HCT116 (cell line): ENCODE measurements around the gene TMEM179. TPM values are rescaled to one million over a fixed set of nuclear protein-coding genes. Genes with fewer than 3 reads are reported as not detected.

Experiments
- ATAC-seq: fragments of 200-7000 bp; cut with Tn5 transposase; 2 replicates; pipeline ENCODE4 v1.9.1; 2020; ENCODE audit warnings: mild to moderate bottlenecking, moderate library complexity
- BruUV-seq: library from RNA; stranded (reverse); fragments of 400-500 nt; replicated peaks from 2 replicates; lab custom pipeline; 2021; lab: Mats Ljungman, UMichigan
- CTCF ChIA-PET: fragments of 300-600 bp; sonication (Branson Sonifier 250); formaldehyde crosslinking; loops from one replicate; lab custom pipeline; 2021; ENCODE audit warnings: antibody characterized with exemption; lab: Charles Lee
- POLR2A ChIA-PET: fragments of 300-600, 350-600 bp; sonication (Branson Sonifier 250); formaldehyde crosslinking; loops from one replicate; lab custom pipeline; 2021; ENCODE audit warnings: antibody characterized with exemption; lab: Charles Lee
- RAD21 ChIA-PET, 2 experiments: fragments of 300-600 bp; sonication (Branson Sonifier 250); formaldehyde crosslinking; loops; one replicate each; lab custom pipeline; 2023; ENCODE audit warnings: low total read pairs in 2 of 2; ENCODE audit not compliant: uncharacterized antibody in 2 of 2, unreplicated experiment in 2 of 2, low non-redundant PET in 1 of 2; lab: Charles Lee
- DNase-seq: peaks from one replicate; pipeline ENCODE4 v3.0.0-alpha.2; 2010; ENCODE audit warnings: low read depth, low spot score
- H2AFZ ChIP-seq: fragments of 200-600 bp; shearing (Covaris generic), sonication (generic); 2 replicates; pipeline ENCODE4 v1.6.1; 2017; ENCODE audit warnings: low read depth, mixed run types, mixed read lengths, antibody characterized with exemption, low read length; ENCODE audit not compliant: poor library complexity, severe bottlenecking
- H3K27ac ChIP-seq: 2 replicates; pipeline ENCODE4 v1.5.1; 2012; ENCODE audit warnings: low read depth, low read length
- H3K27me3 ChIP-seq: fragments of 200-600 bp; sonication (generic); 2 replicates; pipeline ENCODE4 v1.6.1; 2016; ENCODE audit warnings: mixed run types, low read length, mixed read lengths; ENCODE audit not compliant: insufficient read depth
- H3K36me3 ChIP-seq, 2 experiments: fragments of 200-500 bp in 1 of 2; fragments of 200-600 bp in 1 of 2; sonication (Bioruptor generic) in 1 of 2; sonication (generic) in 1 of 2; 2 replicates each; pipeline versions ENCODE4 v1.5.1 to v1.6.1; 2014 to 2016; ENCODE audit warnings: low read length in 2 of 2, inconsistent platforms in 1 of 2, mixed read lengths in 1 of 2, mixed run types in 1 of 2; ENCODE audit not compliant: insufficient read depth in 2 of 2, control insufficient read depth in 1 of 2
- H3K4me1 ChIP-seq, 2 experiments: fragments of 200-600 bp in 1 of 2; sonication (generic) in 1 of 2; 2 replicates each; pipeline versions ENCODE4 v1.5.1 to v1.6.1; 2012 to 2017; ENCODE audit warnings: low read length in 2 of 2, inconsistent platforms in 1 of 2, mild to moderate bottlenecking in 1 of 2, mixed read lengths in 1 of 2, mixed run types in 1 of 2, moderate library complexity in 1 of 2; ENCODE audit not compliant: insufficient read depth in 2 of 2, control insufficient read depth in 1 of 2
- H3K4me2 ChIP-seq: fragments of 200-600 bp; sonication (generic); 2 replicates; pipeline ENCODE4 v1.6.1; 2017; ENCODE audit warnings: mixed run types, low read length, mixed read lengths
- H3K4me3 ChIP-seq, 2 experiments: fragments of 200-600 bp in 1 of 2; sonication (generic) in 1 of 2; replicated peaks in 1 of 2; 2 replicates each; pipeline ENCODE4 v1.5.1; 2011 to 2016; ENCODE audit warnings: low read length in 2 of 2, control low read depth in 1 of 2, low read depth in 1 of 2, mild to moderate bottlenecking in 1 of 2, mixed read lengths in 1 of 2, mixed run types in 1 of 2
- H3K79me2 ChIP-seq: fragments of 200-600 bp; sonication (generic); 2 replicates; pipeline ENCODE4 v1.6.1; 2017; ENCODE audit warnings: mild to moderate bottlenecking, mixed run types, low read length, moderate library complexity, mixed read lengths; ENCODE audit not compliant: insufficient read depth
- H3K9ac ChIP-seq: fragments of 200-600 bp; sonication (generic); 2 replicates; pipeline ENCODE4 v1.6.1; 2016; ENCODE audit warnings: low read length, mixed read lengths
- H3K9me2 ChIP-seq: fragments of 200-600 bp; sonication (generic), shearing (Covaris generic); 2 replicates; pipeline ENCODE4 v1.6.1; 2017; ENCODE audit warnings: mixed run types, mild to moderate bottlenecking, moderate library complexity; ENCODE audit not compliant: insufficient read depth
- H3K9me3 ChIP-seq, 2 experiments: fragments of 200-500 bp in 1 of 2; fragments of 200-600 bp in 1 of 2; sonication (Bioruptor generic) in 1 of 2; sonication (generic) in 1 of 2; 2 replicates each; pipeline ENCODE4 v1.6.1; 2014 to 2017; ENCODE audit warnings: low read length in 2 of 2, mixed read lengths in 2 of 2, inconsistent platforms in 1 of 2, low read depth in 1 of 2, mild to moderate bottlenecking in 1 of 2, mixed run types in 1 of 2, moderate library complexity in 1 of 2; ENCODE audit not compliant: control insufficient read depth in 1 of 2, insufficient read depth in 1 of 2
- H4K20me1 ChIP-seq: fragments of 200-600 bp; sonication (generic), shearing (Covaris generic); 2 replicates; pipeline ENCODE4 v1.6.1; 2017; ENCODE audit warnings: mixed run types, mild to moderate bottlenecking, moderate library complexity; ENCODE audit not compliant: insufficient read depth
- CBX3 ChIP-seq: IDR thresholded peaks from 2 replicates; pipeline ENCODE4 v1.6.1; 2012; ENCODE audit warnings: low read depth
- CEBPB ChIP-seq: IDR thresholded peaks from 2 replicates; pipeline ENCODE4 v1.6.1; 2012; ENCODE audit warnings: low read depth
- EGR1 ChIP-seq: IDR thresholded peaks from 2 replicates; pipeline ENCODE4 v1.6.1; 2012; ENCODE audit warnings: low read depth
- ELF1 ChIP-seq: IDR thresholded peaks from 2 replicates; pipeline ENCODE4 v1.6.1; 2012; ENCODE audit warnings: low read depth, borderline replicate concordance
- EZH2 ChIP-seq: fragments of 200-600 bp; sonication (generic); IDR thresholded peaks from 2 replicates; pipeline ENCODE4 v1.6.1; 2017; ENCODE audit warnings: antibody characterized with exemption, mixed run types
- FOSL1 ChIP-seq: IDR thresholded peaks from 2 replicates; pipeline ENCODE4 v1.6.1; 2012; ENCODE audit warnings: low read depth
- JUND ChIP-seq: IDR thresholded peaks from 2 replicates; pipeline ENCODE4 v1.6.1; 2012
- POLR2A ChIP-seq: IDR thresholded peaks from 2 replicates; pipeline ENCODE4 v1.7.0; 2011; ENCODE audit warnings: borderline replicate concordance; ENCODE audit not compliant: insufficient read depth, insufficient read length; ENCODE audit errors: extremely low read depth
- POLR2AphosphoS5 ChIP-seq: IDR thresholded peaks from 2 replicates; pipeline ENCODE4 v1.6.1; 2011; ENCODE audit warnings: mild to moderate bottlenecking, low read depth, low read length, moderate library complexity
- RAD21 ChIP-seq: IDR thresholded peaks from 2 replicates; pipeline ENCODE4 v1.6.1; 2012; ENCODE audit warnings: low read depth, mild to moderate bottlenecking
- SP1 ChIP-seq: IDR thresholded peaks from 2 replicates; pipeline ENCODE4 v1.6.1; 2012; ENCODE audit warnings: low read depth
- SRF ChIP-seq: IDR thresholded peaks from 2 replicates; pipeline ENCODE4 v1.6.1; 2012; ENCODE audit warnings: low read depth
- ZFX ChIP-seq: fragments of 450-650 bp; IDR thresholded peaks from 2 replicates; pipeline ENCODE4 v1.6.1; 2017
- intact Hi-C: fragments of 100-400 bp; cut with micrococcal nuclease; formaldehyde crosslinking; loops from 2 replicates; pipeline ENCODE4 v1.10.0; 2022
- total RNA-seq: library from RNA; stranded (reverse); gene quantifications from one replicate; pipeline ENCODE4 v1.2.1, GENCODE V29; 2021; ENCODE audit not compliant: unreplicated experiment
- TF ChIP-seq, protein P1 (sequence below): IDR thresholded peaks from 2 replicates; pipeline ENCODE4 v1.6.1; 2012
- TF ChIP-seq, protein P2 (sequence below), 3 experiments: fragments of 200-600 bp in 1 of 3; sonication (generic) in 1 of 3; IDR thresholded peaks in 2 of 3; conservative IDR thresholded peaks in 1 of 3; 2 replicates each; pipeline ENCODE4 v1.5.1; 2012 to 2017; ENCODE audit warnings: low read depth in 2 of 3, low read length in 2 of 3, antibody characterized with exemption in 1 of 3, borderline replicate concordance in 1 of 3, control low read depth in 1 of 3, mild to moderate bottlenecking in 1 of 3, mixed read lengths in 1 of 3, mixed run types in 1 of 3, moderate library complexity in 1 of 3; ENCODE audit not compliant: insufficient read depth in 1 of 3
- TF ChIP-seq, protein P3 (sequence below): IDR thresholded peaks from 2 replicates; pipeline ENCODE4 v1.6.1; 2012; ENCODE audit warnings: low read depth

Gene TMEM179
- total RNA-seq, 1 experiment from 2014 or later = not detected

DNA sequence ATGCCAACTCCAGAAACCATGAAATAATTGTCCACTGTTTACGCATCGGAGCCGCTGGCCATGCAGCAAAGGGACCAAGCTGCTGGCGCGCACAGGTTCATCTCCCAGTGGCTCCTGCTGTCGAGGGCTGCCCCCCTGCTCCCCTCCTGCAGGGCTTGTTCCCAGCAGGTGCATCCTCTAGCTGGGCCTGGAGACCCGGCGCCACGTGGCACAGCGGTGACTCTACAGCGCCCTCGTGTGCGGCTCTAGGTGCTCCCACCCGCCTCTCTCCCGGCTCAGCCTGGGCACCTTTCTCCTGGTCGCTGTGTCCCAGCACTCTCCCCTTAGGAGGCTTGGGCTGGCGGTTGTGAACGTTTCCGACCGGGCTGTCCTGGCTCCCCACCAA lies 47.3 kb upstream of the TMEM179 start:
- Histone ChIP-seq H3K9me2 (no peaks in the 10 kb centered on the region), H3K4me2 (no peak overlapping the region), H3K79me2 (no peaks in the 10 kb centered on the region), H3K9ac (no peak overlapping the region), H3K4me3 (no peak overlapping the region), H2AFZ (no peak overlapping the region), H3K4me1 (peaks cover 0 to 10% of the 10 kb centered on the region in 2 experiments; a peak in 1 of 4 replicates), H3K36me3 (no peaks in the 10 kb centered on the region), H3K27me3 (no peaks in the 10 kb centered on the region), H3K27ac (no peak overlapping the region), H3K9me3 (peaks cover 8 to 26% of the 10 kb centered on the region in 2 experiments; a peak in 2 of 4 replicates), H4K20me1 (no peaks in the 10 kb centered on the region)
- TF ChIP-seq ELF1 (no peak), CBX3 (no peak), POLR2AphosphoS5 (no peak), CEBPB (no peak), EGR1 (no peak), SP1 (no peak), EZH2 (no peak), JUND (no peak), ZFX (no peak), SRF (no peak), POLR2A (no peak), RAD21 (no peak), FOSL1 (no peak)
- TF ChIP-seq, protein P1, sequence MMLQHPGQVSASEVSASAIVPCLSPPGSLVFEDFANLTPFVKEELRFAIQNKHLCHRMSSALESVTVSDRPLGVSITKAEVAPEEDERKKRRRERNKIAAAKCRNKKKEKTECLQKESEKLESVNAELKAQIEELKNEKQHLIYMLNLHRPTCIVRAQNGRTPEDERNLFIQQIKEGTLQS = no peak
- TF ChIP-seq, protein P2, sequence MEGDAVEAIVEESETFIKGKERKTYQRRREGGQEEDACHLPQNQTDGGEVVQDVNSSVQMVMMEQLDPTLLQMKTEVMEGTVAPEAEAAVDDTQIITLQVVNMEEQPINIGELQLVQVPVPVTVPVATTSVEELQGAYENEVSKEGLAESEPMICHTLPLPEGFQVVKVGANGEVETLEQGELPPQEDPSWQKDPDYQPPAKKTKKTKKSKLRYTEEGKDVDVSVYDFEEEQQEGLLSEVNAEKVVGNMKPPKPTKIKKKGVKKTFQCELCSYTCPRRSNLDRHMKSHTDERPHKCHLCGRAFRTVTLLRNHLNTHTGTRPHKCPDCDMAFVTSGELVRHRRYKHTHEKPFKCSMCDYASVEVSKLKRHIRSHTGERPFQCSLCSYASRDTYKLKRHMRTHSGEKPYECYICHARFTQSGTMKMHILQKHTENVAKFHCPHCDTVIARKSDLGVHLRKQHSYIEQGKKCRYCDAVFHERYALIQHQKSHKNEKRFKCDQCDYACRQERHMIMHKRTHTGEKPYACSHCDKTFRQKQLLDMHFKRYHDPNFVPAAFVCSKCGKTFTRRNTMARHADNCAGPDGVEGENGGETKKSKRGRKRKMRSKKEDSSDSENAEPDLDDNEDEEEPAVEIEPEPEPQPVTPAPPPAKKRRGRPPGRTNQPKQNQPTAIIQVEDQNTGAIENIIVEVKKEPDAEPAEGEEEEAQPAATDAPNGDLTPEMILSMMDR (IDR thresholded peaks at IDR 0.05 in 2 of 3, conservative IDR thresholded peaks at IDR 0.05 in 1 of 3; ENCODE audit: borderline replicate concordance in 1 of 3, insufficient read depth in 1 of 3, low read depth in 2 of 3, low read length in 2 of 3) = no peak
- TF ChIP-seq, protein P3, sequence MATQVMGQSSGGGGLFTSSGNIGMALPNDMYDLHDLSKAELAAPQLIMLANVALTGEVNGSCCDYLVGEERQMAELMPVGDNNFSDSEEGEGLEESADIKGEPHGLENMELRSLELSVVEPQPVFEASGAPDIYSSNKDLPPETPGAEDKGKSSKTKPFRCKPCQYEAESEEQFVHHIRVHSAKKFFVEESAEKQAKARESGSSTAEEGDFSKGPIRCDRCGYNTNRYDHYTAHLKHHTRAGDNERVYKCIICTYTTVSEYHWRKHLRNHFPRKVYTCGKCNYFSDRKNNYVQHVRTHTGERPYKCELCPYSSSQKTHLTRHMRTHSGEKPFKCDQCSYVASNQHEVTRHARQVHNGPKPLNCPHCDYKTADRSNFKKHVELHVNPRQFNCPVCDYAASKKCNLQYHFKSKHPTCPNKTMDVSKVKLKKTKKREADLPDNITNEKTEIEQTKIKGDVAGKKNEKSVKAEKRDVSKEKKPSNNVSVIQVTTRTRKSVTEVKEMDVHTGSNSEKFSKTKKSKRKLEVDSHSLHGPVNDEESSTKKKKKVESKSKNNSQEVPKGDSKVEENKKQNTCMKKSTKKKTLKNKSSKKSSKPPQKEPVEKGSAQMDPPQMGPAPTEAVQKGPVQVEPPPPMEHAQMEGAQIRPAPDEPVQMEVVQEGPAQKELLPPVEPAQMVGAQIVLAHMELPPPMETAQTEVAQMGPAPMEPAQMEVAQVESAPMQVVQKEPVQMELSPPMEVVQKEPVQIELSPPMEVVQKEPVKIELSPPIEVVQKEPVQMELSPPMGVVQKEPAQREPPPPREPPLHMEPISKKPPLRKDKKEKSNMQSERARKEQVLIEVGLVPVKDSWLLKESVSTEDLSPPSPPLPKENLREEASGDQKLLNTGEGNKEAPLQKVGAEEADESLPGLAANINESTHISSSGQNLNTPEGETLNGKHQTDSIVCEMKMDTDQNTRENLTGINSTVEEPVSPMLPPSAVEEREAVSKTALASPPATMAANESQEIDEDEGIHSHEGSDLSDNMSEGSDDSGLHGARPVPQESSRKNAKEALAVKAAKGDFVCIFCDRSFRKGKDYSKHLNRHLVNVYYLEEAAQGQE = no peak
- RAD21 ChIA-PET = no interaction called here
- ATAC-seq = no peak
- BruUV-seq = no TSS peak
- intact Hi-C loops = no loop called here
- CTCF ChIA-PET = no interaction called here
- no peak for DNase-seq
- POLR2A ChIA-PET = no interaction called here
